ENCODE results near the gene CNTN4. TPM values are rescaled to one million over a fixed set of nuclear protein-coding genes. Genes with fewer than 3 reads are reported as not detected.

CNTN4 gene
- total RNA-seq, 1 donor = 0.09 TPM

GRCh38 chr3:2392981-2393380 is 294.3 kb downstream of the CNTN4 start:
- no peak for TF ChIP-seq CTCF (IDR thresholded peaks at IDR 0.05; ENCODE audit: insufficient read depth, low read length)
- DNase-seq (ENCODE audit: low read depth) = no peak
- no peak overlapping the region for H3K4me3 ChIP-seq (ENCODE audit: low read depth, low read length)

GRCh38 chr3:2415083-2415482 is 316.4 kb downstream of the CNTN4 start:
- no peak for TF ChIP-seq CTCF (IDR thresholded peaks at IDR 0.05; ENCODE audit: insufficient read depth, low read length)
- no peak overlapping the region for H3K4me3 ChIP-seq (ENCODE audit: low read depth, low read length)
- no peak for DNase-seq (ENCODE audit: low read depth)

GRCh38 chr3:2420919-2421318 is 322.3 kb downstream of the CNTN4 start:
- H3K4me3 ChIP-seq (ENCODE audit: low read depth, low read length) = no peak overlapping the region
- TF ChIP-seq CTCF (IDR thresholded peaks at IDR 0.05; ENCODE audit: insufficient read depth, low read length) = no peak
- no peak for DNase-seq (ENCODE audit: low read depth)

GRCh38 chr3:2423143-2423542 is 324.5 kb downstream of the CNTN4 start:
- TF ChIP-seq CTCF (IDR thresholded peaks at IDR 0.05; ENCODE audit: insufficient read depth, low read length) = no peak

GRCh38 chr3:2441558-2441957 is 342.9 kb downstream of the CNTN4 start:
- TF ChIP-seq CTCF (IDR thresholded peaks at IDR 0.05; ENCODE audit: insufficient read depth, low read length) = no peak
- H3K4me3 ChIP-seq (ENCODE audit: low read depth, low read length) = no peak overlapping the region
- no peak for DNase-seq (ENCODE audit: low read depth)

More at GRCh38 chr3:2423143-2423542, 324.5 kb downstream of the CNTN4 start:
- no peak for DNase-seq (ENCODE audit: low read depth)
- no peak overlapping the region for H3K4me3 ChIP-seq (ENCODE audit: low read depth, low read length)

- DNase-seq (ENCODE audit: low read depth) = no peak
- H3K4me3 ChIP-seq (ENCODE audit: low read depth, low read length) = no peak overlapping the region
- TF ChIP-seq CTCF (IDR thresholded peaks at IDR 0.05; ENCODE audit: insufficient read depth, low read length) = no peak
Measured at GRCh38 chr3:2446146-2446545, 347.5 kb downstream of the CNTN4 start.

GRCh38 chr3:2452249-2452648 is 353.6 kb downstream of the CNTN4 start:
- no peak for TF ChIP-seq CTCF (IDR thresholded peaks at IDR 0.05; ENCODE audit: insufficient read depth, low read length)
- no peak for DNase-seq (ENCODE audit: low read depth)
- H3K4me3 ChIP-seq (ENCODE audit: low read depth, low read length) = no peak overlapping the region

Measured in fibroblast of the aortic adventitia (primary cell).